GM13976 (cell line): ENCODE data around the gene STAC3.

Source experiments
- DNase-seq: peaks from one replicate; pipeline ENCODE4 v3.0.0; 2012; ENCODE audit warnings: low spot score
- CTCF ChIP-seq: IDR thresholded peaks from 2 replicates; pipeline ENCODE4 v1.5.1; 2012; ENCODE audit warnings: borderline replicate concordance, mild to moderate bottlenecking; ENCODE audit not compliant: insufficient read depth; ENCODE audit errors: extremely low read depth, missing control alignments, control extremely low read depth
- in situ Hi-C: fragments of 300-500 bp; cut with MboI; formaldehyde crosslinking; loops from one replicate; pipeline ENCODE4 v1.12.0; 2022; ENCODE audit warnings: low sequenced_read_pairs, mixed read lengths, inconsistent platforms; ENCODE audit not compliant: unreplicated experiment

Gene STAC3

GRCh38 chr12:57235017-57235727, 15.8 kb downstream of the STAC3 start:
- TF ChIP-seq CTCF, result no peak
- DNase-seq, result peak; percentile 12
- in situ Hi-C loops, result no loop called here

- in situ Hi-C loops, result no loop called here
- DNase-seq, result no peak
- TF ChIP-seq CTCF, result no peak
Measured at GRCh38 chr12:57234571-57235016, 16.4 kb downstream of the STAC3 start.

GRCh38 chr12:57234233-57234570, 16.8 kb downstream of the STAC3 start:
- TF ChIP-seq CTCF, result no peak
- DNase-seq, result no peak
- in situ Hi-C loops, result no loop called here

GRCh38 chr12:57233357-57234232, 17.4 kb downstream of the STAC3 start:
- in situ Hi-C loops, result no loop called here
- DNase-seq, result no peak
- no peak for TF ChIP-seq CTCF

GRCh38 chr12:57232156-57232756, 18.7 kb downstream of the STAC3 start:
- in situ Hi-C loops, result no loop called here
- no peak for DNase-seq
- no peak for TF ChIP-seq CTCF

GRCh38 chr12:57231276-57232021, 19.5 kb downstream of the STAC3 start:
- DNase-seq, result no peak
- no peak for TF ChIP-seq CTCF
- in situ Hi-C loops, result no loop called here
